Neural progenitor cell (in vitro differentiated cells): ENCODE data around the gene P2RX3.

Experiments used
- EZH2 ChIP-seq: fragments of 200-600 bp; sonication (generic); IDR thresholded peaks from 2 replicates; pipeline ENCODE4 v1.6.1; 2017; ENCODE audit warnings: antibody characterized with exemption, mild to moderate bottlenecking, moderate library complexity
- TF ChIP-seq, protein P1 (sequence below): fragments of 200-600 bp; sonication (generic); IDR thresholded peaks from 2 replicates; pipeline ENCODE4 v1.5.1; 2017; ENCODE audit warnings: antibody characterized with exemption, mild to moderate bottlenecking

DNA sequence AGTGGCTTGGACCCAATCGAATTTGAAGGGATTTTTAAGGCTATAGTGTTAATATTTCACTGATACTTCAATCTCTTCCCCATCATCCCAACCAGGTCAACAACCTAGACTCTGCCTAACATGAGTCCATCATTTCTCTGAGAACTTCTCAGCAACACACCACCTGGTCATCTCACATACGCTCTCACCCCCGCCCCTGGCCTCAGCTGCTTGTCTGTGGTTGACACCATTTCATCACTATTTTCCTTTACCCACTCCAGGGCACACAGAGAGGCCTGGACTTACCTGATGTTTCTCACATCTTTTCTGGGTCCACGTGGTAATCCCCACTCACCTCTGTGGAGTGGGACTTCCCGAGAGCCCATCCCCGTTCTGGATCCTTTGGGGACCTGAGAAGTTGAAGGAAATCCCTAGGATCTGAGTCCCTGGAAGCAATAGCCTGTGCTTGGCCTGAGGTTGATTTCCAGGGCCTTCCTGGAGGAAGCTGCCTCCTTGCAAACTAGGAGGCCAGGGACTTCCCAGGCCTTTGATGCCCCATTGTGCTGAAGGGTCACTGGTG lies 3.2 kb downstream of the P2RX3 start:
- TF ChIP-seq, protein P1, sequence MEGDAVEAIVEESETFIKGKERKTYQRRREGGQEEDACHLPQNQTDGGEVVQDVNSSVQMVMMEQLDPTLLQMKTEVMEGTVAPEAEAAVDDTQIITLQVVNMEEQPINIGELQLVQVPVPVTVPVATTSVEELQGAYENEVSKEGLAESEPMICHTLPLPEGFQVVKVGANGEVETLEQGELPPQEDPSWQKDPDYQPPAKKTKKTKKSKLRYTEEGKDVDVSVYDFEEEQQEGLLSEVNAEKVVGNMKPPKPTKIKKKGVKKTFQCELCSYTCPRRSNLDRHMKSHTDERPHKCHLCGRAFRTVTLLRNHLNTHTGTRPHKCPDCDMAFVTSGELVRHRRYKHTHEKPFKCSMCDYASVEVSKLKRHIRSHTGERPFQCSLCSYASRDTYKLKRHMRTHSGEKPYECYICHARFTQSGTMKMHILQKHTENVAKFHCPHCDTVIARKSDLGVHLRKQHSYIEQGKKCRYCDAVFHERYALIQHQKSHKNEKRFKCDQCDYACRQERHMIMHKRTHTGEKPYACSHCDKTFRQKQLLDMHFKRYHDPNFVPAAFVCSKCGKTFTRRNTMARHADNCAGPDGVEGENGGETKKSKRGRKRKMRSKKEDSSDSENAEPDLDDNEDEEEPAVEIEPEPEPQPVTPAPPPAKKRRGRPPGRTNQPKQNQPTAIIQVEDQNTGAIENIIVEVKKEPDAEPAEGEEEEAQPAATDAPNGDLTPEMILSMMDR: no peak
- no peak for TF ChIP-seq EZH2
